ENCODE results near the gene CCDC158.
"Not testable (repeated sequence)": the region's sequence is repeated elsewhere in the genome, so short reads cannot be mapped to it uniquely, and the experiment has no call there.

The CCDC158 gene

GRCh38 chr4:76373919-76374552, 46.9 kb downstream of the CCDC158 start:
- no peak for DNase-seq (ENCODE audit: low spot score)

GRCh38 chr4:76366737-76367136, 54.2 kb downstream of the CCDC158 start:
- no peak for DNase-seq (ENCODE audit: low spot score)

GRCh38 chr4:76365636-76366035, 55.3 kb downstream of the CCDC158 start:
- no peak for DNase-seq (ENCODE audit: low spot score)

GRCh38 chr4:76364763-76365162, 56.2 kb downstream of the CCDC158 start:
- no peak for DNase-seq (ENCODE audit: low spot score)

- no peak for DNase-seq (ENCODE audit: low spot score)
Observed at GRCh38 chr4:76363556-76364290, 57.2 kb downstream of the CCDC158 start.

GRCh38 chr4:76361689-76362412, 59.1 kb downstream of the CCDC158 start:
- DNase-seq (ENCODE audit: low spot score) = no peak

- DNase-seq (ENCODE audit: low spot score) = not testable (repeated sequence)
Observed at GRCh38 chr4:76359881-76360466, 61.0 kb downstream of the CCDC158 start.

GRCh38 chr4:76357981-76358380, 63.0 kb downstream of the CCDC158 start:
- DNase-seq (ENCODE audit: low spot score) = no peak

- DNase-seq (ENCODE audit: low spot score) = no peak
Observed at GRCh38 chr4:76354517-76355473, 66.1 kb downstream of the CCDC158 start.

GRCh38 chr4:76342803-76343202, 78.1 kb downstream of the CCDC158 start:
- DNase-seq (ENCODE audit: low spot score) = no peak

- DNase-seq (ENCODE audit: low spot score) = no peak
Observed at GRCh38 chr4:76342191-76342590, 78.8 kb downstream of the CCDC158 start.

GRCh38 chr4:76341063-76341462, 79.9 kb downstream of the CCDC158 start:
- DNase-seq (ENCODE audit: low spot score) = no peak

- DNase-seq (ENCODE audit: low spot score) = no peak
Observed at GRCh38 chr4:76339364-76339763, 81.6 kb downstream of the CCDC158 start.

- no peak for DNase-seq (ENCODE audit: low spot score)
Observed at GRCh38 chr4:76334885-76335284, 86.1 kb downstream of the CCDC158 start.

- no peak for DNase-seq (ENCODE audit: low spot score)
Observed at GRCh38 chr4:76326515-76326914, 94.4 kb downstream of the CCDC158 start.

GRCh38 chr4:76325072-76325471, 95.9 kb downstream of the CCDC158 start:
- DNase-seq (ENCODE audit: low spot score) = no peak

GRCh38 chr4:76322236-76322635, 98.7 kb downstream of the CCDC158 start:
- DNase-seq (ENCODE audit: low spot score) = no peak

GRCh38 chr4:76316131-76316530, 104.8 kb downstream of the CCDC158 start:
- DNase-seq (ENCODE audit: low spot score) = no peak

GRCh38 chr4:76315267-76315918, 105.5 kb downstream of the CCDC158 start:
- no peak for DNase-seq (ENCODE audit: low spot score)

GRCh38 chr4:76313547-76313946, 107.4 kb downstream of the CCDC158 start:
- no peak for DNase-seq (ENCODE audit: low spot score)

- no peak for DNase-seq (ENCODE audit: low spot score)
Observed at GRCh38 chr4:76312457-76312856, 108.5 kb downstream of the CCDC158 start.

Measured in NAMALWA (cell line).